Tibial artery (tissue), 4 donors: ENCODE data around the gene LRP10.

Experiments used
- DNase-seq, 2 donors: peaks; one replicate each; pipeline ENCODE4 v3.0.0-alpha.2; 2019
- H3K27ac ChIP-seq, 2 donors: fragments of 200-600 bp; sonication (generic) in 1 of 2; 1 replicate in 1 of 2; 2 replicates in 1 of 2; pipeline ENCODE4 v1.5.1; 2018 to 2019; ENCODE audit warnings: mild to moderate bottlenecking in 1 of 2
- H3K27me3 ChIP-seq, 2 donors: fragments of 200-600 bp; sonication (generic) in 1 of 2; one replicate each; pipeline versions ENCODE4 v1.5.1 to v1.6.0; 2016 to 2019
- H3K36me3 ChIP-seq, 3 donors: fragments of 200-600 bp; sonication (generic) in 2 of 3; one replicate each; pipeline ENCODE4 v1.5.1; 2016 to 2019; ENCODE audit warnings: mild to moderate bottlenecking in 2 of 3
- H3K4me1 ChIP-seq, 4 donors: fragments of 200-600 bp; sonication (generic) in 2 of 4; 1 replicate in 3 of 4; 2 replicates in 1 of 4; pipeline ENCODE4 v1.5.1; 2016 to 2019
- H3K4me3 ChIP-seq, 2 donors: fragments of 200-600 bp; sonication (generic) in 1 of 2; 1 replicate in 1 of 2; 2 replicates in 1 of 2; pipeline ENCODE4 v1.5.1; 2018 to 2019; ENCODE audit warnings: mild to moderate bottlenecking in 2 of 2
- H3K9me3 ChIP-seq, 3 donors: fragments of 200-600 bp; sonication (generic) in 1 of 3; one replicate each; pipeline ENCODE4 v1.5.1; 2016 to 2019
- CTCF ChIP-seq, 2 experiments: fragments of 200-600 bp in 1 of 2; fragments of 450-650 bp in 1 of 2; IDR thresholded peaks; one replicate each; pipeline ENCODE4 v1.5.1; 2017 to 2019; ENCODE audit warnings: antibody characterized with exemption in 2 of 2, mild to moderate bottlenecking in 1 of 2, moderate library complexity in 1 of 2
- intact Hi-C: fragments of 100-400 bp; cut with DNase I; formaldehyde crosslinking; loops from one replicate; pipeline ENCODE4 v1.15.0; 2023; ENCODE audit warnings: low total_unique reads

LRP10 gene

GRCh38 chr14:22887990-22888378, 16.4 kb downstream of the LRP10 start:
- Histone ChIP-seq H3K4me3 (peak overlapping the region in 1 of 2 donors; percentile 74), H3K27me3 (no peaks in the 10 kb centered on the region), H3K4me1 (peaks cover 0 to 27% (median 15%) of the 10 kb centered on the region in 4 donors), H3K9me3 (no peaks in the 10 kb centered on the region), H3K36me3 (no peaks in the 10 kb centered on the region), H3K27ac (peak overlapping the region in 1 of 2 donors; percentile 68)
- TF ChIP-seq CTCF (IDR thresholded peaks at IDR 0.05) = no peak
- peak in 1 of 2 donors; percentile 53 for DNase-seq
- intact Hi-C loops = no loop called here

- TF ChIP-seq CTCF (IDR thresholded peaks at IDR 0.05) = no peak
Measured at GRCh38 chr14:22888662-22889061, 17.1 kb downstream of the LRP10 start.

GRCh38 chr14:22890416-22890815, 18.9 kb downstream of the LRP10 start:
- Histone ChIP-seq H3K36me3 (no peaks in the 10 kb centered on the region), H3K4me3 (no peak overlapping the region), H3K9me3 (no peaks in the 10 kb centered on the region), H3K27me3 (no peaks in the 10 kb centered on the region), H3K27ac (no peak overlapping the region), H3K4me1 (peaks cover 0 to 20% (median 14%) of the 10 kb centered on the region in 4 donors)
- DNase-seq = no peak
- intact Hi-C loops = no loop called here
- no peak for TF ChIP-seq CTCF (IDR thresholded peaks at IDR 0.05)

More at GRCh38 chr14:22888662-22889061, 17.1 kb downstream of the LRP10 start:
- no peak overlapping the region for H3K27ac ChIP-seq
- DNase-seq = no peak
- peaks cover 0 to 21% (median 14%) of the 10 kb centered on the region in 4 donors for H3K4me1 ChIP-seq
- H3K27me3 ChIP-seq = no peaks in the 10 kb centered on the region
- no peaks in the 10 kb centered on the region for H3K9me3 ChIP-seq
- intact Hi-C loops = no loop called here
- no peak overlapping the region for H3K4me3 ChIP-seq
- H3K36me3 ChIP-seq = no peaks in the 10 kb centered on the region

GRCh38 chr14:22892488-22892887, 20.9 kb downstream of the LRP10 start:
- Histone ChIP-seq H3K4me3 (no peak overlapping the region), H3K36me3 (no peaks in the 10 kb centered on the region), H3K27ac (no peak overlapping the region), H3K9me3 (no peaks in the 10 kb centered on the region), H3K4me1 (peaks cover 0 to 10% (median 6%) of the 10 kb centered on the region in 4 donors), H3K27me3 (no peaks in the 10 kb centered on the region)
- TF ChIP-seq CTCF (IDR thresholded peaks at IDR 0.05) = no peak
- intact Hi-C loops = no loop called here
- peak in 1 of 2 donors; percentile 41 for DNase-seq

- intact Hi-C loops = no loop called here
- no peak overlapping the region for H3K4me3 ChIP-seq
- TF ChIP-seq CTCF (IDR thresholded peaks at IDR 0.05) = no peak
- DNase-seq = no peak
- no peaks in the 10 kb centered on the region for H3K27me3 ChIP-seq
- H3K27ac ChIP-seq = no peak overlapping the region
- no peaks in the 10 kb centered on the region for H3K9me3 ChIP-seq
- H3K4me1 ChIP-seq = peaks cover 0 to 6% (median 2%) of the 10 kb centered on the region in 4 donors
- no peaks in the 10 kb centered on the region for H3K36me3 ChIP-seq
Measured at GRCh38 chr14:22893706-22894105, 22.2 kb downstream of the LRP10 start.

- H3K9me3 ChIP-seq = no peaks in the 10 kb centered on the region
- DNase-seq = peak in 1 of 2 donors; percentile 15
- H3K27ac ChIP-seq = no peak overlapping the region
- H3K27me3 ChIP-seq = no peaks in the 10 kb centered on the region
- H3K4me1 ChIP-seq = peaks cover 0 to 8% (median 2%) of the 10 kb centered on the region in 4 donors
- peaks cover 0 to 2% (median 1%) of the 10 kb centered on the region in 3 donors for H3K36me3 ChIP-seq
- no peak overlapping the region for H3K4me3 ChIP-seq
- no peak for TF ChIP-seq CTCF (IDR thresholded peaks at IDR 0.05)
- intact Hi-C loops = no loop called here
Measured at GRCh38 chr14:22895402-22895801, 23.9 kb downstream of the LRP10 start.
